Stimulated activated CD8-positive, alpha-beta memory T cell treated with anti-CD3 and anti-CD28 coated beads, Interleukin-2, amount 100 ng/mL, for 1 hour (primary cell): Measurements from ENCODE around the gene ADAMTS10.
"Not testable (repeated sequence)": the region's sequence is repeated elsewhere in the genome, so short reads cannot be mapped to it uniquely, and the experiment has no call there.

Experiments
- DNase-seq, 2 donors: peaks; one replicate each; pipeline ENCODE4 v3.0.0-alpha.2; 2020; ENCODE audit warnings: low read depth in 2 of 2

The ADAMTS10 gene

GRCh38 chr19:8610041-8610935 is at the start of gene ADAMTS10:
Gene ADAMTS10 (minus strand): TSS chr19:8610715. CDS start chr19:8605710, 5,005 bp downstream.
- DNase-seq: no peak

- DNase-seq: no peak
Observed at GRCh38 chr19:8659905-8660304, 49.4 kb upstream of the ADAMTS10 start.

- DNase-seq: no peak
Observed at GRCh38 chr19:8657869-8658268, 47.4 kb upstream of the ADAMTS10 start.

GRCh38 chr19:8655340-8655709 is 44.8 kb upstream of the ADAMTS10 start:
- peak in 1 of 2 donors; percentile 16 for DNase-seq

GRCh38 chr19:8654591-8655339 is 44.2 kb upstream of the ADAMTS10 start:
- peak; percentile 47 to 51 for DNase-seq

- no peak for DNase-seq
Observed at GRCh38 chr19:8648240-8648639, 37.7 kb upstream of the ADAMTS10 start.

- DNase-seq: no peak
Observed at GRCh38 chr19:8643860-8644653, 33.5 kb upstream of the ADAMTS10 start.

GRCh38 chr19:8642561-8642960 is 32.0 kb upstream of the ADAMTS10 start:
- DNase-seq: no peak

GRCh38 chr19:8641908-8642547 is 31.5 kb upstream of the ADAMTS10 start:
- DNase-seq: no peak

GRCh38 chr19:8641221-8641907 is 30.8 kb upstream of the ADAMTS10 start:
- DNase-seq: no peak

- DNase-seq: no peak
Observed at GRCh38 chr19:8640402-8641004, 30.0 kb upstream of the ADAMTS10 start.

- DNase-seq: no peak
Observed at GRCh38 chr19:8639821-8640401, 29.4 kb upstream of the ADAMTS10 start.

- DNase-seq: no peak
Observed at GRCh38 chr19:8638078-8638619, 27.6 kb upstream of the ADAMTS10 start.

- not testable (repeated sequence) for DNase-seq
Observed at GRCh38 chr19:8637070-8637469, 26.6 kb upstream of the ADAMTS10 start.

- no peak for DNase-seq
Observed at GRCh38 chr19:8635422-8635821, 24.9 kb upstream of the ADAMTS10 start.

GRCh38 chr19:8631425-8631819 is 20.9 kb upstream of the ADAMTS10 start:
- no peak for DNase-seq

- no peak for DNase-seq
Observed at GRCh38 chr19:8630796-8631424, 20.4 kb upstream of the ADAMTS10 start.

- DNase-seq: no peak
Observed at GRCh38 chr19:8629996-8630683, 19.6 kb upstream of the ADAMTS10 start, which contains the start of gene NFILZ. Gene NFILZ (plus strand): TSS chr19:8630633. CDS start chr19:8676766, 46,133 bp downstream.

- no peak for DNase-seq
Observed at GRCh38 chr19:8629184-8629583, 18.7 kb upstream of the ADAMTS10 start.
